GM04503 (cell line): ENCODE results near the gene PIGC.
"Not testable (repeated sequence)": the region's sequence is repeated elsewhere in the genome, so short reads cannot be mapped to it uniquely, and the experiment has no call there.

Experiments
- DNase-seq: peaks from one replicate; pipeline ENCODE4 v3.0.0-alpha.2; 2012; ENCODE audit warnings: low read depth

The PIGC gene

GRCh38 chr1:172466795-172467407, 23.0 kb upstream of the PIGC start:
- no peak for DNase-seq

GRCh38 chr1:172465617-172466016, 21.7 kb upstream of the PIGC start:
- DNase-seq: no peak

DNA sequence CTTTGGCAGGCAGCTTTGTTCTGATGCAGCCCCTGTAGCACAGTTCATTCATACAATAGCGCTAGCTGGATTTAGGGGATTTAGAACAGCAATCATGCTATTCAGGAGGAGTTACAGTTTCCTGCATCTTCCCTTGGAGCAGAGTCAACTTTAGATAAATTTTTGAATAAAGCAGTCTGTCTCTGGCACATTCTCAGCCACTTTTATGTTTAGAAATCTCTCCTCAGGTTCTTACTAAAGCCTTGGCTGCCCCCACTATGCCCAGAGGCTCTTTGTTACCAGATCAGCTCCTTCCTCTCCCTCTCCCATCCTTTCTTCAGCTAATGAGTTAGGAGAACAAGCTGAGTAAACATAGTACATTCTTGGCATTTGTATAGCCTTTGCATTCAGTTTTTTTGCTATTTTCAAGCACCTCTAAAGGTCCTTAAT, 17.0 kb upstream of the PIGC start:
- DNase-seq: no peak

DNA sequence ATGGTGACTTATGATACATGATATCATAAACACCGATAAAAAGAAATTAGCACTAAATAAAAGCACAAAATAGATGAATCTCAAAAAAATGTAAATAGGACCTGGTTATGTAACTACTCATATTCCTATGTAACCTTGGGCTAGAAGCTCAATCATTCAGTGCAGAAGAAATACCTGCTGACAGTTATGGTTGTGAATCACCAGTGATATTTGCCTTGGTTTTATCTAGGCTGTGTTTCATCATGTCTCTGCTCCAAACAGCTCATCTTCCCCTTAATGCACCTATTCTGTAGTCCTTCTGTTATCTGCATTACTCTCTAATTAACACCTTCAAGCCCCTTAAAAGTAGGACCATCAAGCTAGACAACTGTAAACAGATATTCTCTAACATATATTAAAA, 16.3 kb upstream of the PIGC start:
- no peak for DNase-seq

DNA sequence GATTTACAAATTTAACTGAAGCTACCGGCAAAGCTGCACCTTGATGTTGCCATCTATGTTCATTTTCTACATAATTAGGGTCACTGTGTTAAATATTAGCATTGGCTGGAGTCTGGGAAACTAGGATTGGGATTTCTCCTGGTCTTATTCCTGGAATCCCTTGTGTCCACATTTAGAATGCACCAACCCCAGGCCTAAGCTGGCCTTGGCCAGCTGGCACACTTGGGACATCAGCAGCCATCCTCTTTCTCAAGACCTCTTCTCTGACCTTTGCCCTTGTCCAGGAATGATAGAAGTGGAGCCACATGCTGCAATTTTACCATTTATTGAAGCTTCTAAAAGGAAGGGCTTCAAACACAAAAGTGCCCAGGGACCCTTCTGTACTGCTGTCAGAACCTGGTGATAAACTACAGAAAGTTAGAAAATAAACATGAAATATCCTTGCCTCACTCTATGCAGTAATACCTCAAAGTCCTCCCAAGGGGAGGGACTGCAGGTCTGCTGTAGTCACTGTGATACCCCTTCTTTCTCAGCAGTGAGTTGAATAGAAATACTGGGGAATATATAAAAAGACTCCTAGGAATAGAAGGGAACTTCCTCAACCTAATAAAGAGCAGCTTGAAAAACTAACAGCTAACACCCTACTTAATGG, 13.7 kb upstream of the PIGC start:
- DNase-seq: no peak

GRCh38 chr1:172456344-172456769, 12.5 kb upstream of the PIGC start:
- DNase-seq: no peak

GRCh38 chr1:172455451-172455850, 11.6 kb upstream of the PIGC start:
- DNase-seq: no peak

DNA sequence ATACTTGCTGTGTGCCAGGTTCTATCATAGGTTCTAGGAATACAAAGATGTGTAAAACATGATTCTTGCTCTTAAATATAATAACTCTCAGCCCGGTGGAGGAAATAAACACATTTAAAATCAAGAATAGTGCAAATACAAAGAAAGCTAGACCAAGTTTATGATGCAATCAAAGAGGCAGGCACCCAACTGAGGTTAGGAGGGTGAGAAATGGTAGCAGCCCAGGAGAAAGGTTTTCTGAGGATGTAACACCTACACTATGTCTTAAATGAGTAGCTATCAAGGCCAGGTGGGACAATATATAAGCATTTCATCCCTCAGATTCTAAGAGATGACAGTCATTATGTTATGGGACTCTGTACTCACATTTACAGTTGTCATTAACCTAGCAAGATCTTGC, 9.7 kb upstream of the PIGC start:
- no peak for DNase-seq

DNA sequence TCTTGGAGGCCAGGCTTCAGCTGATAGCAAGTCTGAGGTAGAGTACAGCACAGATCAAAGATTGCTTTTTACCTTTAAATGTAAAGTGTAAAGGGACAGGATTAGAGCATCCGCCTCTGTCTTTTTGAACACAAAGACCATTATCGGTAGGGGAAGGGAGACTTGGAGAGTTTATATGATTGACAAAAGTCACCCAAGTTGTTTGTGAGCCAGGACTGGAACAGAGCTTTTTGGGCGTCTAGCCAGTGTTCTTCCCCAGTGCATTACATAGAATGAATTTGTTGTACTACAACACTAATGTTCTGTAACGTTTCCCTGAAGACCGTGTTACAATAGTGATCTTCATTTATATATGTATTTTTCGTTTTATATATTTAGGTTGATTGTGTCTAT, 9.3 kb upstream of the PIGC start:
- no peak for DNase-seq

- no peak for DNase-seq
These were observed 8.8 kb upstream of the PIGC start for GRCh38 chr1:172452536-172453152.

- no peak for DNase-seq
These were observed 7.2 kb upstream of the PIGC start for GRCh38 chr1:172451002-172451443.

GRCh38 chr1:172450524-172450885, 6.6 kb upstream of the PIGC start:
- DNase-seq: no peak

DNA sequence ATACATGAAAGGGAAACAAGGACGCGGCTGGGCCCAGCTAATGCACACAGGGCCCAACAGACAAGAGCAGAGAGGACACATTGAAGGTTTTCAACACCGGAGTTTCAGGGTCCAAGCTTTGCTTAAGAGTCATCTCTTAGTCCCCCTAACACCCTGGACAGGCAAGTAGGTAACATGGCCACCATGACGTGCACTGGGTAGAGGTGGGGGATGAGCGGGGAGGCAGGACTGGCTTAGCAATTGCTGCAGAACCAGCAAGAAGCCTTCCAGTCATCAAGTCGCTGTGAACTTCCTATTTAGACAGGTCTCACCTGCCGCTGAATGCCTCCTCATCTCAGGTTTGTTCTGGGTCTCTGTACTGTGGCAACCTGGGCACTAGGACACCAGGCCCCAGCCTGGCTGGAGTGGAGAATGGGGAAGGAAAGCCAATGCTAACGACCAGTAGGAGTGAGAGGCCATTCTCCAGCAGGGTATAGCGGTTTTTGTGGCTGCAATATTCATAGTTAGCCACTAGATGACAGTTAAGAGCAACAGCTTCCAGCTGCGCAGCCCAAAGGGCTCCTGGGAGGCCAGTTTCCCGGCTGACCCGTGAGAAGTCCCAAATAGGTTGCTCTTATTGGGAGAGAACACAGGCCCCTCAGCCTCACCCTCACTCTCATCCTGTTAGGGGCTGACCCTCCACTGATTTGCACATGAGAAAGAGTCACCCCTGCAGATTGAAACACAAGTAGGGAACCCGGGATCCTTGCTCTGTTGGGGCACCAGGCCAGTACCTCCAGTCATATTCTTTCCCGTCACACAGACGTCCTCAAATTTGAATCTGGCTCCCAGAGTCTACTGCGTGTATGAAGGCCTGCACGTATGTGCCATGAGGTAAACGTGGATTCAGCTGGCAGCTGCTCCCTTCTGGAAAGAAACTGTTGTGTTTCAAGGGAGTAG, 6.0 kb upstream of the PIGC start:
- DNase-seq: no peak

GRCh38 chr1:172448995-172449584, 5.2 kb upstream of the PIGC start:
- no peak for DNase-seq

- DNase-seq: no peak
These were observed 3.8 kb upstream of the PIGC start for GRCh38 chr1:172447641-172448040.

GRCh38 chr1:172446547-172446946, 2.7 kb upstream of the PIGC start:
- DNase-seq: no peak

GRCh38 chr1:172442843-172443565, 865 bp downstream of the PIGC start:
- no peak for DNase-seq

DNA sequence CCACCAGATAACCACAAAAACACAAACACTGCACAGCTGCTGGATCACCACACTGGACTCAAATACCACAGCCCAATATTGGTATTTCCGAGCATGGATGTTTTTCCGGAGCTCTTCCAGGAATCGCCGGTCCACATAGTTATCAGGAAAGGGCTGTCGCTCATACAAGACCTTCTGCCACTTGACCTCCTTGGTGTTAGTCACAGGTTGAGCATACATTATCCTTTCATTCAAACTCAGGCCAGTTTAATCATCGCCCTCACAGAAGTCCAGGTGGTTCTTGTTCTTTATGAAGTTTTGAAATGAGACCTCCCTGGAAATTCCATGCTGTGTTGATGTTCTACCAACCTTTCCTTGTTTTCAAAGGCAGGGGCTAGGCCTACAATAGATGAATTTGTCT, 1.5 kb downstream of the PIGC start:
- DNase-seq: no peak

DNA sequence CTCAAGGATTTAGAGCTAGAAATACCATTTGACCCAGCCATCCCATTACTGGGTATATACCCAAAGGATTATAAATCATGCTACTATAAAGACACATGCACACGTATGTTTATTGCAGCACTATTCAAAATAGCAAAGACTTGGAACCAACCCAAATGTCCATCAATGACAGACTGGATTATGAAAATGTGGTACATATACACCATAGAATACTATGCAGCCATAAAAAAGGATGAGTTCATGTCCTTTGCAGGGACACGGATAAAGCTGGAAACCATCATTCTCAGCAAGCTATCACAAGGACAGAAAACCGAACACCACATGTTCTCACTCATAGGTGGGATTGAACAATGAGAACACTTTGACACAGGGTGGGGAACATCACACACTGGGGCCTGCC, 6.7 kb downstream of the PIGC start:
- DNase-seq: not testable (repeated sequence)

GRCh38 chr1:172431721-172432192, 12.1 kb downstream of the PIGC start:
- DNase-seq: no peak

DNA sequence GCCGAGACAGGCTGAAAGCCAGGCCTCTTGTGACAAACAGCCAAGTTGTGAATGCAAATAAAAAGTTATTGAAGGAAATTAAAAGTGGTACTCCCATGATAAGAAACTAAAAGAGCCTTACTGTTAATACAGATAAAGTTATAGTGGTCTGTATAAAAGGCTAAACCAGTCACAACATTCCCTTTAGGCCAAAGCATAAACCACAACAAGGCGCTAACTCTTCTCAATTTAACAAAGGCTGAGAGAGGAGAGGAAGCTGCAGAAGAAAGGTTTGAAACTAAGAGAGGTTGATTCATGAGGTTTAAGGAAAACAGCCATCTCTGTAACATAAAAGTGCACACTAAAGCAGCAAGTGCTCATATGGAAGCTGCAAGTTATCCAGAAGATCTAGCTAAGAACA, 12.7 kb downstream of the PIGC start:
- DNase-seq: no peak

DNA sequence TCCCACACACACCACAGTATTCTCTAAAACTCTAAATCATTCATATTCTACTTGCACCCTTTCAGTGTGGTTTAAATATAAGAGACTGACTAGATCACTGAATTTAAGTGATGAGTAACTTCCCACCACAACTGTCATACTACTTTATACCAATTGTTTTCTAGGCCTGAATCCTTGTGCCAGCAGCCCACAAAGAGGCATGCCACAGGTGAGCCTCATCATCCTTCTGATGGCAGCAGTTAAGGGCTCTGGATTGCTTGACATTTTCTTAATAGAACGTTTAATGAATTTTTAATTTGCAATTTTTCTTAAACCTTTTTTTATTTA, 13.8 kb downstream of the PIGC start:
- no peak for DNase-seq
